GM18861 (cell line): ENCODE results near the gene RASA3.

Experiments used
- ATAC-seq: cut with Tn5 transposase; IDR thresholded peaks from one replicate; pipeline ENCODE4 v1.9.1; 2021; ENCODE audit not compliant: unreplicated experiment

RASA3 gene

GRCh38 chr13:113947311-113948033 lies 185.0 kb downstream of the RASA3 start:
- ATAC-seq, result no peak

- ATAC-seq, result no peak
Measured at GRCh38 chr13:113946409-113947181, 185.8 kb downstream of the RASA3 start.

GRCh38 chr13:113945857-113946408 lies 186.5 kb downstream of the RASA3 start:
- no peak for ATAC-seq

DNA sequence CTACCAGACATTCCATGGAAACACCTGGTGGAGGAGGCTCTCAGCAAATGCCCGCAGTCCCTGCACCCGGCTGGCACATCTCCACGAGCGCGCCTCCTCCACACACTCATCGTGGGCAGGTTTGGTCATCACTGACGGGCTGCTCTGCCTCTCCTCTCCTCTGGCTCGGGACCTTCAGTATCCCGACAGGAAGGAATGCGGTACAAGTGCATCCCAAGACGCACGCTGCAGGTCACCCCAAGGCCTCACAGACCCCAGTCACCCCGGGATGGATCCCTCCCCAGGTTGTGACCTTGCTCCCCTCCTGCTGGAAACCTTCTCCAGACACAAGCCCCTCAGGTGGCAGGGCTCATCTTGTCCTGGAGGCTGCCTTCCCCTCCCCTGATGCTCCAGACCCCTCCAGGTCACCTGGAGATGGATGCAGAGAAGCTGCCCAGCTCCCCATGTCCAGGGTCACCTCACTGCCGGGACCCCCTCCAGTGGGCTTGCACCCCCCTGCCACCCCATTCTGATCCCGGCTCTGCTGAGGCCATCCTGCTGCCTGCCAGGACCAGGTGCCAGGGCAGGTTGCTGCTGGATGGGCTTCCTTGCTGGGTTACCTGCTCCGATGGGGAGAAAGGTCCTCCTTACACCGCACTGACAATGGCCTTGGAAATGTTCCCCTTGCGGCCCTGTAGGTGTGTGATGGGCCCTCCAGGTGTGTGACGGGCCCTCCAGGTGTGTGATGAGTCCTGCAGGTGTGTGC lies 188.4 kb downstream of the RASA3 start:
- no peak for ATAC-seq

GRCh38 chr13:113942591-113943103 lies 189.8 kb downstream of the RASA3 start:
- no peak for ATAC-seq

DNA sequence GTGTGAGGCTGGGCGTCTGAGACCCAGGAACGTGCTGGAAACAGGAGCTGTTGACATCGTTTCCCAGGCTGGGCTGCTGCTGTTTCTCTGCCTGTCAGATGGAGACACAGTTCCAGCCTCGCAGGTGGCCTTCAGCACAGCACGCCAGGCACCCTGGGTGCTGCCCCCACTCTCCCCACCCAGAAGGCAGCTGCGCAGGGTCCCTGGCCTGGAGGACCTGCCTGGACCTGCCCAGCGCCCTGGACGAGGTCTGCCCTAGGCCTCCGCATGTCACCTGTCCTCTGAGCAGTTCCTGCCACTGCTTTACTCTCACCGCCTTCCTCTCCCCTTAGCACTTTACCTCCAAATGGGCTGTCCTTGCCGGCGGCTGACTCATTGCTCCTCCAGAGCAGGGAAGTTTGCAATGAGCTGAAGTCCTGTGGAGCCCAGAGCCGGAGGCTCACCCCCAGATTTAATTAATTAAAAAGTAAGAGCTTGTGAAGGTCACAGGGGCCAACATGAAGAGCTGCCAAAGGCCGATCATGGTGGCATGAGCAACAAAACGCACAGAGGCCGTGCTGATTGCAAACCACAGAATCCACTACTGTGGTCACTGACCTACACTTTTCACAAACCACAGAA lies 190.7 kb downstream of the RASA3 start:
- no peak for ATAC-seq

GRCh38 chr13:113939944-113940297 lies 192.5 kb downstream of the RASA3 start:
- no peak for ATAC-seq

- ATAC-seq, result no peak
Measured at GRCh38 chr13:113939129-113939943, 193.1 kb downstream of the RASA3 start.

GRCh38 chr13:113938716-113939115 lies 193.7 kb downstream of the RASA3 start:
- ATAC-seq, result no peak

DNA sequence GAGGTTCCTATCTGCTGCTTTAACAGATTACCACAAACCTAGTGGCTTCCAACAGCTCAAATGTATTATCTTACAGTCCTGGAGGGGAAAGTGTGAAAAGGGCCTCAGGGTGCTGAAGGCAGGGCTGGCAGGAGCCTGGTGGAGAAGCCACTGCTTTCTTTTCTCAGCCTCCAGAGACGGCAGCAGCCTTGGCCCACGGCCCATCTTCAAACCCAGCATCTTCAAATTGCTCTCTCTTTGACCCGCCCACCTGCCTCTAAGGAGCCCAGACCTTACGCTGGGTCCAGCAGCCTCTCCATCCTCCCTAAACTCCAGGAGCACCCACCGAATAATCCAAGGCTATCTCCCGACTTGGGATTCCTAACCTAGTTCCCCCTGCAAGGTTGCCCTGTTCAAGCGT lies 194.2 kb downstream of the RASA3 start:
- ATAC-seq, result no peak

DNA sequence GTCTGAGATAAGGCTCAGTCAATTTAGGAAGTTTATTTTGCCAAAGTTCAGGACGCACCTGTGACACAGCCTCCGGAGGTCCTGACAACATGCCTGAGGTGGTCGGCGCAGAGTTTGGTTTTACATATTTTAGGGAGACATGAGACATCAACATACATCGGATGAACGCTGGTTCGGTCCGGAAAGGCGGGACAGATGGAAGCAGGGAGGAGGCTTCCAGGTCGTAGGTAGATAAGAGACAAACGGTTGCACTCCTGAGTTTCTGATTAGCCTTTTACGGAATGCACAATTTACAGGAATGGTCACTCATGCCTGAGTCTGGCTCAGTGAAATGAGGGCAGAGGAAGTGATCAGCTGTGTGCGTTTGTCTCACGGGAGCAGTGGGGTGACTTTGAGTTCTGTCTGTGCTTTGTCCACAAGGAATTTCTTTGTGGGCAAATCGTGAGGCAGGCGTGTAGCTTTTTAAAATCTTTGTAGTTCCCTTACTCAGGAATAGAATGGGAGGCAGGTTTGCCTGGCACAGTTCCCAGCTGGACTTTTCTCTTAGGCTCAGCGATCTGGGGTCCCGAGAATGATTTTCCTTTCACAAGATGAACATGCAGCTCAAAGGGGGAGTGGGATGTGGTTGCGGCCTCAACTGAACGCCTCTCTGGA lies 194.8 kb downstream of the RASA3 start:
- no peak for ATAC-seq

- no peak for ATAC-seq
Measured at GRCh38 chr13:113937073-113937472, 195.3 kb downstream of the RASA3 start.

DNA sequence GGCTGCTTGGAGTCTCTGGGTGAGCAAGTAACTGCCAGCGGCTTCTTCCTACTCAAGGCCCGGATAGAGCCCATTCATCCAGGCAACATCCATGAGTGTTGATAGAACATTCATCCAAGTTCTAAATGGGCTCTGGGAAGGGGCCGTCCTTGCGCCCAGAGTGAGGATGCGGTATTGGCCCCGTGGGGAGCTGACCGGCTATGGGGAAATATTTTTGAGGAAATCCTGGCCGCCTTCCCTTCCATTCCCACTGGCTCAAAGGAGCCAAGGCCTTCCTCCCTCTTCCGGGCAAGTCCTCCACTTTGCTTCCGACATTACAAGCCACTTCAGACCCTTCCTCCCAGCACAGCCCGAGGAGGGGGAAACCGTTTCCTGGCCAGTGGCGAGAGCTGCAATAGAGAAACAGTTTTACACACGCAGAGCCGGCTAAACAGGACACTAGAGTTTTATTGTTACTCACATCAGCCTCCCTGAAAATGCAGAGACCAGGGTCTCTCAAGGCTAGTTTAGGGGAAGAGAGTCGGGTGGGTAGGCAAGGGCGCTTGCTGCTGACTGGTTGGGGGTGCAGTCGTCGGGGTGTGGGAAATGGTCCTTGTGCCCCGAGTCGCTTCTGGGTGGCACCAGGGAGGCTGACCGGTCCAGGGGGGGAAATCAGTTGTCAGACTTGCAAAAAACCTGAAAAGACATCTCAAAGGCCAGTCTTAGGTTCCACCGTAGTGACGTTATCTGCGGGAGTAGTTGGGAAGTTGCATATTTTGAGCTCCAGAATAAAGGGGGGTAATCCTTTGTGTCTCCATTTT lies 196.1 kb downstream of the RASA3 start:
- no peak for ATAC-seq

DNA sequence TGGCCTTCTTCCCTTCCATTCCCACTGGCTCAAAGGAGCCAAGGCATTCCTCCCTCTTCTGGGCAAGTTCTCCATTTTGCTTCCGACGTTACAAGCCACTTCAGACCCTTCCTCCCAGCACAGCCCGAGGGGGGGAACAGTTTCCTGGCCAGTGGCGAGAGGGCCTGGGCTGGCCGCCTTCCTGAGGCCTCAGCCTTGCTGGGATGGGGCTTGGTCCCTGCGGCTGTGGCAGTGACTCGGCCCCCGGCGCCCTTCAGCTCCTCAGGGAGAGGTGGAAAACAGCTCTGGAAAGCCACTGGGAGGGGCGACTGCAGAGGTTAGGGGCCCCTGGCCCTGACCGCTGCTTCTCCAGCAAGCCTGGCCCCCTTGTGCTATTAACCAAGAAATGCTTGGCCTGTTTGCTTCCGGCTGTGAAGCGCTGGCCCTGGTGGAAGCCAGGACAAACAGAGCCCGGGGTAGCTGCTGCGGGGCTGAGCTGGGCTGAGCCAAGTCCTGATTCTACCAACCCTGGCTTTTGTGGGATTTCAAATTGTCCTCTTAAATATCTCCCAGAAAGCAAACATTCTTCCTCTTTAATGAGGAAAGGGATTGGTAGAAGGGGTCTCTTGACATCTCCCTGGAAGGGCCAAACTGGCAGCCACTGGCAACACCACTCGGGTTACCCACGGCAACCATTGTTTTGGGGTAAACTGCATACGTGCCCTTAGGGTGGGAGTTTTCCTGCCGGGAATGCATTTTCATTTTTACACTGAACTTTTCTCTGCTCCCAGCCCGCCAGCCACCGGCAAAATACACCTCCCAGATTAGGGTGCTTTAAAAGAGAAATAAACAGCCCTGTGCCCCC lies 197.2 kb downstream of the RASA3 start:
- ATAC-seq, result no peak

DNA sequence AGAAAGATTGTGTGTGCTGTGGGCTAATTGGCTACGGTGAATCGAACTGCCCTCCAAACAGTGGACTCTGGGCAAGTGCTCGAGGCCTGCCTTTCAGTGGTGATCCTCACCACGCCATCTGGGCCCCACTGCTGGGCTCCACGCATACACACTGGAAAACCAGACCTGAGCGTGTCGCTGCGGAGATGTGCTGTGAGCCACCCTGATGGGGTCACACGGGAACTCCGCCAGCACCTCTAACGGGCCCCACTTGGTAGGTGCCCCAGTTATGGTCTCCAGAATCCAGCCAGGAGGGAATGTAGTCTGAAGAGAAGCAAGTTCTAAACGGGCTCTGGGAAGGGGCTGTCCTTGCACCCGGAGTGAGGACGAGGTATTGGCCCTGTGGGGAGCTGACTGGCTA lies 197.8 kb downstream of the RASA3 start:
- no peak for ATAC-seq

DNA sequence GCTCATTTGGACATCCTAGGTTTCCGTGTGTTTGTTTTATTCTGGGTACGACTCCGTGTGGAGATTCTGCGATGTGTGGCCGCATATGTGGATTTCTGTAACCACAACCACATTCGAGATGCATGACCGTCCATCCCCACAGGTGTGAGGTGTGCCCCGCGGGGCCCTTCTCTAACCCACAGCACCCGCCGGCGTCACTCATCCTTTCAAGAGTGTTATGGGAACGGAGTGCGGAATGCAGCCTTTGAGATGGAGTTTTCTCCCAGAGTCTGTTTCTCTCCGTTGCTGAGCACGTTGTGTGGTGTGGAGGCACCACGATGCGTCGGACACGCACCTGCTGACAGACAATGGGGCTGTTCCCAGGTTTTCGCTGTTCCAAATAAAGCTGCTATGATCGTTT lies 198.5 kb downstream of the RASA3 start:
- no peak for ATAC-seq

DNA sequence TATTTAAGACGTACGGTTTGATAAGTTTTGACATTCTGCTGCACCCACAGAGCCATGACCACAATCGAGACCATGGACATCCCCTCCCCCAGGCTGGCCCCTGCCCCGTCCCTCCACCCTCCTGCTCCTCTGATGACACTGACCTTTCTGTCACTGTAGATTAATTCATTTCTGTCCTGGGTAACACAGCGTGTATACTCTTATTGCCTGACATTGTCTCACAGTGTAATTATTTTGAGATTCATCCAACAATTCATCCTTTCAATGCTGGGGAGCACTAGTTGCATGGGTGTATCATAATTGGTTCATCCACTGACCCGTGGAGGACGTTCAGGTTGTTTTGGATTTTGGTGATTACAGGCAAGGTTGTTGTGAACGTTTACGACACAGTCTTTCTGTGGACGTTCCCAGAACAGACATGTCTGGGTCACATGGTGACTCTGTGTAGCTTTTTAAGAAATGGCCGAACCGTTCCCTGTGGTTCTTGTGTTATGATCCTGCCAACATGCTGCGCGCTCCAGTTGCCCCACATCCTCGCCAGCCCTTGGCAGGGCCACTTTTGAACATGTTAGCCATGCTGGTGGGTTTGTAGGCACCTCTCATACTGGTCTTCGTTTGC lies 200.5 kb downstream of the RASA3 start:
- no peak for ATAC-seq
